Measurements from ENCODE around the gene SIX3. TPM values are rescaled to one million over a fixed set of nuclear protein-coding genes. Genes with fewer than 3 reads are reported as not detected.

Gene SIX3
- total RNA-seq, 6 experiments from 2014 or later = not detected

- no peaks in the 10 kb centered on the region for H3K36me3 ChIP-seq
- DNase-seq = no peak
- no peaks in the 10 kb centered on the region for H3K4me1 ChIP-seq
- no peaks in the 10 kb centered on the region for H3K9me3 ChIP-seq
- peak in 1 of 4 donors; percentile 13 for ATAC-seq
- no peak for TF ChIP-seq CTCF (IDR thresholded peaks at IDR 0.05)
- TF ChIP-seq POLR2A (IDR thresholded peaks at IDR 0.05) = no peak
- H3K27ac ChIP-seq = no peak overlapping the region
- WGBS (ENCODE audit: insufficient coverage, low coverage, low lambda C conversion rate, missing lambda C conversion rate) = 54% methylated on average over 3 of the region's 4 CpGs
- no peak overlapping the region for H3K4me3 ChIP-seq
- intact Hi-C loops (cut with DNase I) = no loop called here
- H3K27me3 ChIP-seq = no peaks in the 10 kb centered on the region
These were observed 23.3 kb upstream of the SIX3 start for GRCh38 chr2:44918095-44918775.

GRCh38 chr2:44920751-44921150 is 20.8 kb upstream of the SIX3 start:
- intact Hi-C loops (cut with DNase I) = no loop called here
- H3K36me3 ChIP-seq = no peaks in the 10 kb centered on the region
- no peaks in the 10 kb centered on the region for H3K27me3 ChIP-seq
- DNase-seq = no peak
- TF ChIP-seq CTCF (IDR thresholded peaks at IDR 0.05) (no peak), POLR2A (IDR thresholded peaks at IDR 0.05) (no peak)
- H3K4me3 ChIP-seq = no peak overlapping the region
- no peak overlapping the region for H3K27ac ChIP-seq
- no peak for ATAC-seq
- 67% methylated on average over 2 of the region's 2 CpGs for WGBS (ENCODE audit: insufficient coverage, low coverage, low lambda C conversion rate, missing lambda C conversion rate)
- no peaks in the 10 kb centered on the region for H3K9me3 ChIP-seq
- no peaks in the 10 kb centered on the region for H3K4me1 ChIP-seq

GRCh38 chr2:44922776-44923175 is 18.7 kb upstream of the SIX3 start:
- TF ChIP-seq CTCF (IDR thresholded peaks at IDR 0.05) (no peak), POLR2A (IDR thresholded peaks at IDR 0.05) (no peak)
- H3K27me3 ChIP-seq = peaks cover under 1 to 19% of the 10 kb centered on the region in 2 donors
- intact Hi-C loops (cut with DNase I) = no loop called here

GRCh38 chr2:44925561-44926136 is 15.9 kb upstream of the SIX3 start:
- no peak overlapping the region for H3K27ac ChIP-seq
- no peaks in the 10 kb centered on the region for H3K9me3 ChIP-seq
- DNase-seq (no peak), ATAC-seq (no peak)
- H3K36me3 ChIP-seq = no peaks in the 10 kb centered on the region
- H3K27me3 ChIP-seq = peaks cover 9 to 46% of the 10 kb centered on the region in 2 donors
- H3K4me1 ChIP-seq = peaks cover 0 to 13% (median 0%) of the 10 kb centered on the region in 4 donors
- 14% methylated on average over 4 of the region's 4 CpGs for WGBS (ENCODE audit: insufficient coverage, low coverage, low lambda C conversion rate, missing lambda C conversion rate)
- TF ChIP-seq POLR2A (IDR thresholded peaks at IDR 0.05) = no peak
- no peak for TF ChIP-seq CTCF (IDR thresholded peaks at IDR 0.05)
- intact Hi-C loops (cut with DNase I) = no loop called here
- no peak overlapping the region for H3K4me3 ChIP-seq

More at GRCh38 chr2:44922776-44923175, 18.7 kb upstream of the SIX3 start:
- DNase-seq (no peak), ATAC-seq (no peak)
- 63% methylated on average over 2 of the region's 6 CpGs for WGBS (ENCODE audit: insufficient coverage, low coverage, low lambda C conversion rate, missing lambda C conversion rate)
- H3K9me3 ChIP-seq = no peaks in the 10 kb centered on the region
- no peak overlapping the region for H3K27ac ChIP-seq
- no peak overlapping the region for H3K4me3 ChIP-seq
- peaks cover 0 to under 1% (median 0%) of the 10 kb centered on the region in 4 donors for H3K4me1 ChIP-seq
- H3K36me3 ChIP-seq = no peaks in the 10 kb centered on the region

All from right lobe of liver (tissue), 6 donors.